Mesendoderm (in vitro differentiated cells): ENCODE data around the gene DSG4. TPM values are rescaled to one million over a fixed set of nuclear protein-coding genes. Genes with fewer than 3 reads are reported as not detected.

Experiments
- DNase-seq: peaks from one replicate; pipeline ENCODE4 v3.0.0; 2013
- H2AK5ac ChIP-seq: 2 replicates; pipeline ENCODE4 v1.6.1; 2013; ENCODE audit warnings: low read length, inconsistent platforms
- H2BK120ac ChIP-seq: 2 replicates; pipeline ENCODE4 v1.6.1; 2013; ENCODE audit warnings: low read depth, mild to moderate bottlenecking, low read length, moderate library complexity, mixed read lengths
- H2BK15ac ChIP-seq: replicated peaks from 2 replicates; pipeline ENCODE4 v1.6.1; 2013; ENCODE audit warnings: low read depth, mild to moderate bottlenecking, moderate library complexity
- H2BK5ac ChIP-seq: 2 replicates; pipeline ENCODE4 v1.6.1; 2013; ENCODE audit warnings: low read length, inconsistent platforms
- H3K18ac ChIP-seq: 2 replicates; pipeline ENCODE4 v1.6.1; 2013; ENCODE audit warnings: mild to moderate bottlenecking, low read length, mixed read lengths
- H3K23ac ChIP-seq: one replicate; pipeline ENCODE4 v1.6.1; 2013; ENCODE audit warnings: low read length
- H3K27ac ChIP-seq: 2 replicates; pipeline ENCODE4 v1.5.1; 2013; ENCODE audit warnings: low read depth, mild to moderate bottlenecking, inconsistent platforms, low read length, moderate library complexity
- H3K27me3 ChIP-seq: 2 replicates; pipeline ENCODE4 v1.6.1; 2013; ENCODE audit warnings: low read length, control low read depth, mild to moderate bottlenecking, inconsistent platforms; ENCODE audit not compliant: insufficient read depth, poor library complexity
- H3K36me3 ChIP-seq: 2 replicates; pipeline ENCODE4 v1.6.1; 2013; ENCODE audit warnings: low read length, inconsistent platforms; ENCODE audit not compliant: control insufficient read depth, insufficient read depth
- H3K4ac ChIP-seq: one replicate; pipeline ENCODE4 v1.6.1; 2013; ENCODE audit warnings: low read depth, mild to moderate bottlenecking, low read length, moderate library complexity
- H3K4me1 ChIP-seq: 2 replicates; pipeline ENCODE4 v1.6.1; 2013; ENCODE audit warnings: low read depth, low read length, inconsistent platforms; ENCODE audit not compliant: control insufficient read depth
- H3K4me2 ChIP-seq: 2 replicates; pipeline ENCODE4 v1.6.1; 2013; ENCODE audit warnings: low read length
- H3K4me3 ChIP-seq: 2 replicates; pipeline ENCODE4 v1.5.1; 2013; ENCODE audit warnings: mild to moderate bottlenecking, low read length
- H3K56ac ChIP-seq: one replicate; pipeline ENCODE4 v1.6.1; 2013; ENCODE audit warnings: low read length
- H3K79me1 ChIP-seq: 2 replicates; pipeline ENCODE4 v1.6.1; 2013; ENCODE audit warnings: low read length, inconsistent platforms
- H3K79me2 ChIP-seq: 2 replicates; pipeline ENCODE4 v1.6.1; 2013; ENCODE audit warnings: mild to moderate bottlenecking, low read length; ENCODE audit not compliant: control insufficient read depth, insufficient read depth
- H3K9ac ChIP-seq: 2 replicates; pipeline ENCODE4 v1.6.1; 2013; ENCODE audit warnings: low read length, inconsistent platforms
- H4K5ac ChIP-seq: one replicate; pipeline ENCODE4 v1.6.1; 2013; ENCODE audit warnings: low read length
- H4K8ac ChIP-seq: one replicate; pipeline ENCODE4 v1.6.1; 2013; ENCODE audit warnings: low read depth, mild to moderate bottlenecking, control low read depth, low read length, moderate library complexity
- WGBS: extraction: QIAGEN DNeasy Blood & Tissue Kit; methylation state at CpG from one replicate; pipeline ENCODE4 v1.1.7; 2013; ENCODE audit warnings: low lambda C conversion rate, missing lambda C conversion rate; ENCODE audit not compliant: insufficient coverage; ENCODE audit errors: extremely low coverage; 5-methylcytosine and 5-hydroxymethylcytosine counted together
- small RNA-seq: library from polyadenylated mRNA; stranded (forward); fragments of <200 nt; extraction: miRNeasy Mini kit (QIAGEN cat#:217004); gene quantifications from one replicate; pipeline ENCODE3, GENCODE V24; 2013; ENCODE audit not compliant: insufficient read depth

Gene DSG4

DNA sequence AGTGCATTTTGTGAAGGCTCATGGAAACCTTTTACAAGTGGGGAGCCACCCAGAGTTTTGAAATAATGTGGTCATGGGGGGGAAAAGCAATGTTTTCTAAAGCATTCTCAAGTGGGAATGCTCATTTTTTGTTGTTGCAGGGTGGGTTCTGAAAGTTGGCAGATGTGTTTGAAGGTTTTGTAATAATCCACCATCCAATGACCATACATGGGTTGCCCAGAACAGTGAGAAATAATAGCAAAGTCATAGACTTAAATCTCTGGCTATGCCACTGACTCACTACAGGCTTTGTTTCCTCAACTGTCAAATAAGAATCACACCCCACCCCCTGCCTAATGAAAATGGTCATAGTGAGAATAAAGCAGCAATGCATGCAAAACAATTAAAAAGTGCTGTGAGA is 73.8 kb downstream of the DSG4 start:
- no peak for DNase-seq
- Histone ChIP-seq H3K4me3 (no peak overlapping the region), H3K79me2 (no peaks in the 10 kb centered on the region), H3K23ac (no peak overlapping the region), H2BK15ac (no peak overlapping the region), H4K5ac (no peak overlapping the region), H2AK5ac (no peak overlapping the region), H3K27ac (no peak overlapping the region), H3K9ac (no peak overlapping the region), H3K18ac (no peak overlapping the region), H3K4me2 (no peak overlapping the region), H3K27me3 (no peaks in the 10 kb centered on the region), H3K36me3 (no peaks in the 10 kb centered on the region), H3K79me1 (no peaks in the 10 kb centered on the region), H2BK5ac (no peak overlapping the region), H3K4ac (no peak overlapping the region), H4K8ac (no peak overlapping the region), H2BK120ac (no peak overlapping the region), H3K56ac (no peak overlapping the region), H3K4me1 (no peaks in the 10 kb centered on the region)

DNA sequence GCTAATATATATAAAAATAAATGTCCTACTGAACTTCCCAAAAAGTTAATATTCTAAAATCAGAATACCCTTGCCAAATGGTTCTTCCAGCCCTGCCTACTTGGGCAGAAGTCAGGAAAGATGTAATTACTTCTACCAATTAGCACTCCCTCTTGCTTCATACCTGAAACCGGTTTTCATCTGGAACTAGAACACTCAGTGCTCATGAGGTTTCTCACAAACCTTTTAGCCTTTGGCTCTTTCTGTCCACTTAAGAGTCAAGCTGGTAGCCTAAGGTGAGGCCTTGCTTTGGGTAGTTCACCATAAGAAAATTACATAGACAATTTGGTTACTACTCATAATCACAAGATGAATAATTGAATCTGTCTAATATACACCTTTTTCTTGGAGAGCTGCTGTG is 75.0 kb downstream of the DSG4 start:
- H2AK5ac ChIP-seq = no peak overlapping the region
- no peak overlapping the region for H3K18ac ChIP-seq
- no peaks in the 10 kb centered on the region for H3K79me2 ChIP-seq
- H4K5ac ChIP-seq = no peak overlapping the region
- WGBS = no CpG with 5 or more reads among the region's 1 CpG
- no peak overlapping the region for H4K8ac ChIP-seq
- no peak for DNase-seq
- H3K36me3 ChIP-seq = no peaks in the 10 kb centered on the region
- H2BK120ac ChIP-seq = no peak overlapping the region
- no peak overlapping the region for H2BK5ac ChIP-seq
- H3K23ac ChIP-seq = no peak overlapping the region
- H3K56ac ChIP-seq = no peak overlapping the region
- no peak overlapping the region for H3K4me2 ChIP-seq
- H3K27ac ChIP-seq = no peak overlapping the region
- no peaks in the 10 kb centered on the region for H3K79me1 ChIP-seq
- no peak overlapping the region for H3K9ac ChIP-seq
- H3K4me1 ChIP-seq = no peaks in the 10 kb centered on the region
- H3K4me3 ChIP-seq = no peak overlapping the region
- no peak overlapping the region for H2BK15ac ChIP-seq
- H3K27me3 ChIP-seq = no peaks in the 10 kb centered on the region
- H3K4ac ChIP-seq = no peak overlapping the region

DNA sequence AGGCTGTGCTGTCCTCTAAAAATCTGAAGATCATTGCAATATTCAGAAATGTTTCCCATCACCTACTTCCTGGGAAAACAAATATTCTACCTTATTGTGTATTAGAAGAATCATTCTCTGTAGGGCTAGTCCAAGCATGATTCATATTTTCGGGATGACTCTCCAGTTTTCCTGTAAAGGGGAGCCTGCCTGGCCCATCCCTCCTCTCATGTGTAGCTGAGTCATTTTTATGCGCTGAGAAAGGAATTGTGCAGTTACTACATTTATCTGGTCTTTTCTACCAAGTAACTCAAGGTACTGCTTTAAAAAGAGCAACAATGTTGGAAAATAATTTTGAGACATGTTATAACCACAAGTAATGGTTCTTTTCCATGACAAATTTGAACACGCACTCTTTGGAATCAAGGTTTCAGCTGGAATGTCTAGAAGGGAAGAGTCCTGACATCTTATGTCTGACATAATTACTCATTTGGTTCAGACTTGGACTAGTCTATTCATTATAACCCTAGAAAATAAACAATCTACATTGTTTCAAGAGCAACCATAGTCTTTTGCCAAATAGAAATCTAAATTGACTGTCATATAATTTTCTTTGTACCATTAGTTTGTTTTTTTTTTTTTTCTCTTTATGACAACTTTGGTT is 77.6 kb downstream of the DSG4 start:
- Histone ChIP-seq H3K4ac (no peak overlapping the region), H3K18ac (no peak overlapping the region), H3K27me3 (no peaks in the 10 kb centered on the region), H3K56ac (no peak overlapping the region), H3K4me2 (no peak overlapping the region), H3K9ac (no peak overlapping the region), H3K36me3 (no peaks in the 10 kb centered on the region), H3K4me1 (no peaks in the 10 kb centered on the region), H3K79me1 (no peaks in the 10 kb centered on the region), H4K8ac (no peak overlapping the region), H2AK5ac (no peak overlapping the region), H3K27ac (no peak overlapping the region), H3K23ac (no peak overlapping the region), H4K5ac (no peak overlapping the region), H2BK120ac (no peak overlapping the region), H2BK5ac (no peak overlapping the region), H3K4me3 (no peak overlapping the region), H2BK15ac (no peak overlapping the region), H3K79me2 (no peaks in the 10 kb centered on the region)
- WGBS = no CpG with 5 or more reads among the region's 3 CpGs
- DNase-seq = no peak

Small RNA genes lying within 50 kb of the gene (small RNA-seq; reads per million reads assigned to genes)
- gene RF00019 (not detected), gene RNU6-167P (not detected)
